CD4-positive, alpha-beta T cell treated with Interleukin-4 for 1 hour (primary cell): Measurements from ENCODE around the gene TECR.
"Not testable (repeated sequence)": the region's sequence is repeated elsewhere in the genome, so short reads cannot be mapped to it uniquely, and the experiment has no call there.

Experiments used
- DNase-seq, 2 donors: peaks; one replicate each; pipeline ENCODE4 v3.0.0-alpha.2; 2020 to 2022

The TECR gene

DNA sequence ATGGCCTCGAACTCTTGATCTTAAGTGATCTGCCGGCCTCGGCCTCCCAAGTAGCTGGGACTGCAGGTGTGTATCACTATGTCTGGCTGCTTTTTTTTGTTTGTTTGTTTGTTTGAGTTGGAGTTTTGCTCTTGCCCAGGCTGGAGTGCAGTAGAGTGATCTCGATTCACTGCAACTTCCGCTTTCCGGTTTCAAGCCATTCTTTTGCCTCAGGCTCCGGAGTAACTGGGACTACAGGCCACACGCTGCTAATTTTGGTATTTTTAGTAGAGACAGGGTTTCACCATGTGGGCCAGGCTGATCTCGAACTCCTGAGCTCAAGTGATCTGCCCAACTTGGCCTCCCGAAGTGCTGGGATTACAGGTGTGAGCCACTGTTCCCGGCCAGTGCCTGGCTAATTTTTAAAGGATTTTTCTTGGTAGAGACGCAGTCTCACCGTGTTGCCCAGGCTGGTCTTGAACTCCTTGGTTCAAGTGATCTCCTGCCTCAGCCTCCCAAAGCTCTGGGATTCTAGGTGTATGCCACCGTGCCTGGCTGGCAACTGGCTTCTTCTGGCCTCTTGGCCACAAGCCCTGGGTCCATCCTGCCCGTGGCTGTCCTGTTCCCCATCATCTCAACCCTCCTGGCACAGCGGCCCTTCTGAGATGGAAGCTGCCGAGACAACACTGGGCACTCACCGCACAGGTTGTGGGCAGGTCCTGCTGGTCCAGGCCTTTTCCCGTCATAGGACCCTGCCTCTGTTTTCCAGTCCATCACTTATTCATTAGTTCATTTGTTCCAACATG lies 11.5 kb downstream of the TECR start:
- no peak for DNase-seq

DNA sequence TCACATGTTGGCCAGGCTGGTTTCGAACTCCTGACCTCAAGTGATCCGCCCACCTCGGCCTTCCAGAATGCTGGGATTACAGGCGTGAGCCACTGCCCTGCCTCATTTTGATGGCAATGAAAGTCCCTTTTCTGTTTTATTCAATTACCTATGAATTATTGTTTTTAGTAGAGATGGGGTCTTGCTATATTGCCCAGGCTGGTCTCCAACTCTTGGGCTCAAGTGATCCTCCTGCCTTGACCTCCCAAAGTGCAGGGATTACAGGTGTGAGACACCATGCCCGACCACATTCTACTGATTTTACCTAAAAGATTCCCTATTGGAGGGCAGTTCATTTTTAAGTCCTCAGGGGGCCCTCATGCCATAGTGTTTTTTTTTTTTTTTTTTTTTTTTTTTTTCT lies 12.6 kb downstream of the TECR start:
- not testable (repeated sequence) for DNase-seq

DNA sequence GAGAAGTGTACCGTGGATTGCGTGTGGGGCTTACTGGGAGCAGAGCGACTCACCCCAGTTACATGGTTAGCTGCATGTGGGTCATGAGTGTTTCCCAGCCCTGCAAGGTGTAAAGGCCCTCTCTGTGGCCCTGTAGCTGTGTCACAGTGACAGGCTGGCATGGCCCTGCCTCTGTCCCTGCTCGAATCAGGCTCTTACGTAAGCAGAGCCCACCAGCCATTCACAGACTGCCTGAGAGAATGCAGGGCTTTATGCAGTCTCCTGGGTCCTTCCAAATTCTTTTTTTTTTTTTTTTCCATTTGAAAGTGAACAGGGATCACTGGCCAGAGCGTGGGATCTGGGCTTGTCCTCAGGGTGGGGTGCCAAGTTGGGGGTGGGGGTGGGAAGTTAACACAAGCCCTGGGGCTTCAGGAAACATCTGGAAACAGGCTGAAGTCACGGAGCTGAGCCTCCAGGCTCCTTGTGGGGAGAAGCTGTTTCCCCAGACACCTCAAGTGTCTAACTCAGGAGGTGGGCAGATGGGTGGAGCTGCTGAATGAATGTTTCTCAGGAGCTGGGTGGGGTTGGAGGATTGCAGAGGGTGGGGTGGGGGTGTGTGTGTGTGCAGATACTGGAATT lies 13.4 kb downstream of the TECR start:
- DNase-seq = no peak

DNA sequence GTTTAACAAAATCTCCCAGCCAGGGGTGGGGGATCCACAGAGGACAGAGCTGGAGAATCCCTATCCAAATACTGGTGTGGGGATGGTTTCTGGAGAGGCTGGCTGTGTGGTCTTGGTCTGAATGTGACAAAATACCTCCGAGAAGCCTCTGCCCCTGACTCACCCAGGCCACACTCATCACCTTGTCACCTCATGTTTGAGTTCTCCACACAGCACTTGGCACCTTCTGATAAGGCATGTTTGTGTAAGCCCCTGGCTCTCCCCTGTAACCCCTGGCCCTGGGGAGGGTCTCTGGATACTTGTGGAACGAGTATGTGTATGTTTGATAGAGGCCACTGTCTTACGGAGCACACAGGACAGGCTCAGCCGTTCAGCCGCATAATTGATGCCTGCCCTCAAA lies 14.7 kb downstream of the TECR start:
- DNase-seq = no peak

DNA sequence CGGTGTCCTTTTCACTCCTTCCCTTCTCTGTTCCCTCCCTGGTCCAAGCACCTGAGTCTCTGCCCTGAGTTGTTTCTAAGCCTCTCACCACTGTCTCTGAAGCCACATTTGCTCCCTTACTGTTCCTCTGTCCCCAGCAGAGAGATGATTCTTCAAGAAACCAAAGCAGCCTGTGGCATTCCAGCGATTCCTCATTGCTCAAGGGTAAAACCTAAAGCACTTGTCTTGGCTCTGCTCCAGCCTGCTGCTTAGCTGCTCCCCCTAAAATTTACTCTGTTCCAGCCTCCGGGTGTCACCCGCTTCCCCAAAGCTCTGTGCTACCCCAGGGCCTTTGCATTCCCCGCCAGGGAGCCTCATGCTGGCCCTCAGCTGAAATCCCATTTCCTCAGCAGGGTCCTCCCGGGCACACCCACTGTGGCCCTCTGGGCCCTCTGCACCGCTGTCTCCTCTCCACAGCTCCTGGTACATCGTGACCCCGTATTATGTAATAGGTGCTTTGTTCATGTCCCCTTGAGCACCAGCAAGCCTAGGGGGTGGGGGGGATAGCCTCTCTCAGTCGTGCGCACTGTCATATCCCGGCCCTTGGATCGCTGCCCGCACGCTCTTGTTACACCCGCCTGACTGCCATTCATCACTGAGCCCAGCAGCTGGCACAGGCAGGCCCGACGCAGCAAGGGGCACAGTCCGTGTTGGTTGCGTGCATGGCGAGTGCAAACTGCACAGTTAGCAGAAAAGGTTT lies 15.8 kb downstream of the TECR start:
- no peak for DNase-seq

DNA sequence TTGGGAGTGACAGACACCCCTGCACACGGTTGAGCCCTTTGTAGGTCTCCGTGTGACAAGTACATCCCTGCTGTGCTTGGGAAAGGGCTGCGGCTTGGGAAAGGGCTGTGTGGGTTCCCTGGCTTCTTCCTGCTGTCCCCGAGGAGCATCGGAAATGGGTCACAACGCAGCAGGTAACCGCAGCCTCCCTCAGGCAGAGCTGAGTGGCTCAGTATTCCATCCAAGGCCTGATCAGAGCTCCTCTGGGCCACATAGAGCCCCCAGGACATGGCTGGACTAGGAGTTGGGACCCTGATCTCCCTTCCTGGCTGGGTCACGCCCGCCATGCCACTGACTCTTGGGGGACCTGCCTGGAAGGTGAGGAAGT lies 16.3 kb downstream of the TECR start:
- no peak for DNase-seq

DNA sequence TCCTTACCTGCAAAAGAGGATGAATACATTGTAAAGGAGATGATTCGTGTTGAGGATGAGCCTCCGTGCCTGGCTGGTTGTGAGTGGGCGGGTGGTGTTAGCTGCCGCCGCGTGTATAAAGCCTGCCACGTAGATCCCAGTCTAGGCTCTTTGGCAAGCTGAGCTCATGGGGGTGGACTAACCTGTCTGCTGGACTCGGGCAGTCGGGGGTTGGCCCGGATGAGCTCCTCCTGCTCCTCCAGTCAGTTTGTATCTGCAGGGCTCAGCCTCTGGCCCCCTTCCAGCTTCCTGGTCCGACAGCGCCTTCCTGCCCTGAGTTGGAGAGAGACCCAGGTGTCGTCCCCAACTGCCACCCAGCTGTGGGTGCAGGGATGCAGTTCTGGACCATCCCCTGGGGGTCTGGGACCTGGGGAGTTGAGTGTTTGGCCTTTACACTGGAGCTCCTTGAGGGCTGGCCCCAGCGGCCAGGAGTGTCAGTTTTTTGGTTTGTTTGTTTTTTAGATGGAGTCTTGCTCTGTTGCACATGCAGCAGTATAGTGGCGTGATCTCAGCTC lies 20.9 kb downstream of the TECR start:
- no peak for DNase-seq

DNA sequence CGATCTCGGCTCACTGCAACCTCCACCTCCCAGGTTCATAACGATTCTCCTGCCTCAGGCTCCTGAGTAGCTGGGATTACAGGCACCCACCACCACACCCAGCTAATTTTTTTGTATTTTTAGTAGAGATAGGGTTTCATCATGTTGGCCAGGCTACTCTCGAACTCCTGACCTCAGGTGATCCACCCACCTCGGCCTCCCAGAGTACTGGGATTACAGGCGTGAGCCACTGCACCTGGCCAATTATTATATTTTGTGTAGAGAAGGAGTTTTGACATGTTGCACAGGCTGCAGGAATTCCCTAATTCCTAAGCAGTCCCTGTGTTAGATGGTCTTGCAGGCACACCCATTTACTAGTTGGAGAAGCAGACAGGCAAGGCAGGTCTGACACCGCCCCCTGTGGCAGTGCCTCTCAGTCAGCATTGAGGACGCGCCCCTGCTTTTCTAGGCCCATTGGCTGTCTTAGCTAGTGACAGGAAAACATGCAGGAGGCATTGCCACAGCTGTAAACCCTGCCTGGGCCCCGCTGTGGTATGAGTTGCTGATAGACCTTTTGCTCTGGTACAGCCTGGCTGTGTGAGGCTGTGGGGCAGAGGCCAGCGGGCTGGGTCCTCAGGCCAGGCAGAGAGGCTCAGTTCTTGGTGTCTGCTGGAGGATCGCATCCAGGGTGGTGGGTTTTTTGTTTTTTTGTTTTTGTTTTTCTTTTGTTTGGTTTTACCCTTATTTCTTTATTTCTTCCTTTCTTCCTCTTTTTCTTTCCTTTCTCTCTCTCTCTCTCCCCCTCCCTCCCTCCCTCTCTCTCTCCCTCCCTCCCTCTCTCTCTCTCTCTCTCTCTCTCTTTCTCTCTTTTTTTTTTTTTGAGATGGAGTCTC lies 22.0 kb downstream of the TECR start:
- DNase-seq = peak; percentile 83 to 85

DNA sequence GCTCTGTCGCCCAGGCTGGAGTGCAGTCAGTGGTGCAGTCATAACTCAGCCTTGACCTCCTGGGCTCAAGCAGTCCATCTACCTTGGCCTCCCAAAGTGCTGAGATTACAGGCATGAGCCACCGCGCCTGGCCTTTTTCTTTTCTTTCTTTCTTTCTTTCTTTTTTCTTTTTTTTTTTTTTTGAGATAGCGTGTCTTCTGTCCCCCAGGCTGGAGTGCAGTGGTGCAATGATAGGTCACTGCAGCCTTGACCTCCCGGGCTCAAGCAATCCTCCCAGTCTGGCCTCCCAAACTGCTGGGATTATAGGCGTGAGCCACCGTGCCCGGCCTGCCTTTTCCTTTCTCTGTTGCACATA lies 22.6 kb downstream of the TECR start:
- DNase-seq = not testable (repeated sequence)

DNA sequence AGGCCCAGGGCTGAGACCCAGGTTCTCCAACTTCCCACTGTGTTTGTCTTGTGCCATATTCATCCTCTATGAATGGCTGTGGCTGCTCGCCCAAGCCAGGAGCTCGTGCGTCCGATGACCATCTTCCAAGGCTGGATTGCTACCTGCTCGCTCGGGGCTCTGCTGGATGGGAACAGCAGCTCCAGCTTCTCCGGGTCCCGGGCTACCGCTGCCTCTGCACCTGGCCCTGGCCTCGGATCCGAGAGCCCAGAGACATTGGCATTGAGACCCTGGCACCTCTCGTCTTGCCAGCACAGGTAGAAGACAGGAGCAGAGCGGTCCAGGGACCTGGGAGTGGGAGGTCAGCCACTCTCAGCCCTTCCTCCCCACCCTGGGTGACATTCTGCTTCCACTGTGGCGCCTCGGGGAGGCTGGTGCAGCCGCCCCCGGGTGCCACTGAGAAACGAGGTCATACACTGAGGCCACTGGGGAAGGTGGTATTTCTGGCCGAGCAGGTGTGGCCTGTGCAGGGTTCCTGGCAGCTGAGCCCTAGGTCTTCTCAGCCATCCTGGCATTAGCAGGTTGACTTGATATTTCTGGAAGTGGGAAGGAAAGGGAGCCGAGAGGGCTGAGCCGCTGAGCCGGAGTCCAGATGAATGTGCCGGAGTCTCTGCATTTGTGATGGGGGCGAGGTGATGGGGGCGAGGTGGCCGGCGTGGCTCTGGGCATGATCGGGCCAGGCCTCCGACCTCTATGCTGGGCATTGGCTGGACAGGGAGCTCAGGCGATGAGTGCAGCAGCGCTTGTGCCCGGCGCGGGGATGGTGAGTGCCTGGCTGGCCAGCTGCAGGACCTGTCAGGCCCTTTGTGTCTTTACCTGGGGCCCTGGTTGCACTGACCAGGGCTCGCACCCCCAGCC lies 23.9 kb downstream of the TECR start:
- DNase-seq = no peak

DNA sequence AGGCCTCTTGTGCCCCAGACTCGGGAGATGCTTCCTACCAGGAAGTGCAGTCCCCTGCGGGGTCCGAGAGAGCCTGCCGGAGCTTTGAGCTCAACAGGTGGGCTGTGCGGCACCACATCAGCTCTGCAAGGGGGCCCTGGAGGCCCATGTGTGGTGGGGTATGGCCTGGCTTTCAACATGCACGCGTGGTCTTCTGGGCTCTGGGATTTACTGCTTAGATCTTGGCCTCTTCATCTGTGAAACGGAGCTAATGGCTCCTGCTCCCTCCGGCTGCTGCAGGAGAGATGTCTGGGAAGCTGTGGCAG lies 24.5 kb downstream of the TECR start:
- DNase-seq = no peak

DNA sequence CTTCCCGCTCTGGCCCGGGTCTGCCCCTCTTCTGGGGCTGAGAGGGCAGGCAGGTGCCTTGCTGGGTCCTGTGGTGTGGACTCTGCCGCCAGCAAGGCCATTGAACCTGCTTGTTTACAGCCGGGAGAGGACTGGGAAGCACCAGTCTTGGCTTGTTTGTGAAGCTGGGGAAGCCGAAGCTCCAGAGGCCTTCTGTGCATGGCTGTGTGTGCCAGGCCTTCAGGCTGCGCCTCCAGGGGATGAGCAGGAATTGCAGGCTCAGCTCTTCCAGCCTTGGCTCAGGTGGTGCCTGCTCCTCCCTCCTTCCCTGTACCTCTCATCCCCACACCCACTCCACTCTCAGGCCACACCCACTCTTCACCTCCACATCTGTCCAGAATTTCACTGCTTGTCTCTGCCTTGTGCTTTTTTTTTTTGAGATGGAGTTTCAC lies 25.0 kb downstream of the TECR start:
- no peak for DNase-seq

DNA sequence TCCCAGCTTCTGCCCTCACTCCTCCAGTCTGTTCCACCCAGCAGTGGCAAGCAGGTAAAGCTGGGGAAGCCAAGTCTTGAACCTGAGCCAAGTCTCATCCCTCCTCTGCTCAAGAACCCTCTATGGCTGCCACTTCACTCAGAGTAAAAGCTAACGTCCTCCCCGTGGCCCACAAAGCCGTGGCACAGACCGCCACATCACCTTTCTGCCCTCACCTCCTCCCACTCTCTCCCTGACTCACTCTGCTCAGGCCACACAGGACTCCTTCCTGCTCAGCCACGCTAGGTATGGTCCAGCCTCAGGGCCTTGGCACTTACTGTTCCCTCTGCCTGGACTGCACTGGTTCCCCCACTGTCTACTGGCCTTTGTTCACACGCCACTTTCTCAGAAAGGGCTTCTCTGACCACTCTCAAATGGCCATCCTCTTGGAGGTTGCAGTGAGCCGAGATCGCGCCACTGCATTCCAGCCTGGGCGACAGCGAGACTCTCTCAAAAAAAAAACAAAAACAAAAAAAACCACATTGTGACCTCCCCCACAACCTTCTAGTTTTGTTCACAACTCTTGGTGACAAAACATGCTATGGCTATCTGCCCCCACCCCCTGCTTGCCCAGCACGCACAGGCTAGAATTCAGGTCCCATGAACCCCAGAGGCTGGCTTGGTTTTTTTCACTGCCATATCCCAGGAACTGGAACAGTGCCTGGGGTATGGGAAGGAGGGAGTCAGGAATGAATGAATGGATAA lies 26.7 kb downstream of the TECR start:
- DNase-seq = no peak

DNA sequence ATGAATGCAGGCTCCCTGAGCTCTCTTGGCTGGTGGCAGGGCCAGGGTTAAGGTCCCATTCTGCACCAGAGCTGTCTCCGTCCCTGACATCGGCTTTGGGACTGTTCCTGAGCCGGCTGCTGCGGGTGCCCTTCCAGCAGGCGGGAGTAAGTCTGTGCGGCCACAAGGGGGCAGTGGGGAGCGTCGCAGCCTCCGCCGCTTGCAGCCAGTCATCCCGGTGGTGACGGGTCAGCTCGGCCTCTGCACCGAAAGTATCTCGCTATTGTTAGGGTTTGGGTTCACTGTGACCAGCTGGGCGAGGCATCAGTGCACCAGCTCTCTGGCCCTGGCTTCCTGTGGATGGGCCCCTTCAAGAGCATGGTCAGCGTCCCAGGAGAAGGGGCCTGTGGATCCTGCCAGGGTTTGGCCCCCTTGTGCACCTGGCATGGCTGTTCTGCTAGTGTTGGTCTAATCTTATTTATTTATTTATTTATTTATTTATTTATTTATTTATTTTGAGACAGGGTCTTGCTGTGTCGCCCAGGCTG lies 27.3 kb downstream of the TECR start:
- DNase-seq = peak; percentile 71 to 76

DNA sequence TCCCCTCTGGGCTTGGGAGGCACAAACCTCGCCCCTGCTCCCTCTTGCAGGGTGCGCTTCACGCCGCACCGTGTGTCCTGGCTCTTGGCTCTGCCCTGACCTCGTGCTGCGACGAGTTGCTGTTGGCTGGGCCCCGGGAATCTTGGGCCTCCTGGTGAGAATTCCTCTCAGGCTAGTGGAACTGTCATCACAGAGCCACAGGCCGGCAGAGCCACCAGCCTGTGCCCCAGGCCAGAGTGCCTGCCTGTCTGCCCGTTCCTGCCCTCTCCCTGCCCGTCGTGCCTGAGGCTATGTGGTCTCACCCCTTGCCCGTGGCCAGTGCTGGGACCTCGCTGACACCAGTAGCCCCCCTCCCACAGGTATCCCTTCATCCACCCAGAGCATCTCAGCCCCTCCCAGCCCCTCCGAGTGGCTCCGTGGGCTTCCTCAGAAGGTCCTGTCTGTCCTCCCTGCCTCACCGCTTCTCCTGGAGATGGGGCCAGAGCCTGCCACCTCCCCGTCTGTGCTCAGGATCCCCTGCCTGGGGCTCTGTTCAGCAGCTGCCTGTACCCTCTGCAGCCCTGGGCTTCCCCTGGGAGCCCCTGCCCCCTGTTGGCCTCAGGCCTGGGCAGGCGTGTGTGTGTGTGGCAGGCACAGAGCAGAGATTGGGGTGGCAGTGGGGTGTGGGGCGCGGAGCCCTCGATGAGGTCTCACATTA lies 29.1 kb downstream of the TECR start:
- no peak for DNase-seq

DNA sequence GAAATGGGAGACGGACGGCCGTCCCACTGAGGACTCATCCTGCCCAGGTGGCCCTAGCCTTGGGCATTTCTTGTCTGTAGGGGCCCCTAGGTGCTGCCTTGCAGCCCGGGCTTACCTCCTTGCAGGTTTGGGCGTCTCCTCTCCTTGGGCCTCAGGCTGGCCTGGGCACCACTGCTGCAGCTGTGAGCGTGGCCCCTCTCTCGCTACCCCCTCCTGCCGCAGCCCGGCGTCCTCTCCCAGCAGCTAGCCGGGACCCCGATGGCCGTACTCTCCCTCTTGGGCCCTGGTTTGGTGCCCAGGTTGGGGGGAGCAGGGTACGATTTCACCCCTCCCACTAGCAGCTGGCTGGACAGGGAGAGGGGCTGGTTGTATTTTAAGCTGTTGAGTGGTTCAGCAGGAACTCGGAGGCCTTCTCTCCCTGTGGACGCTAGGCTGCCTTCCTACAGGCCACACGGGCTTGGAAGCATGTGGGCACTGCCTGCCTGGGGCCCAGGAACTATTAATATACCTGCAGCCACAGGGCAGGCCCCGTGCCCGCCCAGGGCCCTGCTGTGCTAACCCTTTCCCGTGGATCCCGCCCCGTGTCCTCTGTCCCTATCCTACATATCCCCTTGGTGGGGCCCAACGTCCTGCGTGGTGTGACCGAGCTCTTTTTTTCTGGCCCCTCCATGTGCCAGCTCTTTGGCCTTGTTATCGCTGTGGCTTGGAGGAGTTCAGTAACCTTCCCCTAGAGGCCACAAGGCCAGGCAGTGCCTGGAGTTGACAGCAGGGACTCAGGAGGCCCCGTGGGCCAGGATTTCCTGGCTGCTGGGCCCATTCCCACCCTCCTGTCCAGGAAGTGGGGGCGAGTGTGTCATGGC lies 30.8 kb downstream of the TECR start:
- no peak for DNase-seq

DNA sequence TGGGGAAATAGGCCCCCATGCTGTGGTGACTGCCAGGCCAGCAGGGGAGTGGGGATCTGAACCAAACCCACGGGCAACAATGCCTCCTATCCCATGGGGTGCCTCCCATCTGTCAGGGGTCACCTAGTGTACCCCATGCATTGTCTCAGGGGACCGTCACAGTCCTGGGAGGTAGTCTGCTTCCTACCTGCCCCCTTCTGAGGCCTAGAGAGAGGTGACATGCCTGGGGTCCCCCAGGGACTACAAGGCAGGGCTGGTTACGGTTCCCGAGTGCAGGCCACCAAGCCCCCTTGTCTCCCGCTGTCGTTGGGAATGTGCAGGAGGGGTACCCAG lies 31.3 kb downstream of the TECR start:
- DNase-seq = no peak

DNA sequence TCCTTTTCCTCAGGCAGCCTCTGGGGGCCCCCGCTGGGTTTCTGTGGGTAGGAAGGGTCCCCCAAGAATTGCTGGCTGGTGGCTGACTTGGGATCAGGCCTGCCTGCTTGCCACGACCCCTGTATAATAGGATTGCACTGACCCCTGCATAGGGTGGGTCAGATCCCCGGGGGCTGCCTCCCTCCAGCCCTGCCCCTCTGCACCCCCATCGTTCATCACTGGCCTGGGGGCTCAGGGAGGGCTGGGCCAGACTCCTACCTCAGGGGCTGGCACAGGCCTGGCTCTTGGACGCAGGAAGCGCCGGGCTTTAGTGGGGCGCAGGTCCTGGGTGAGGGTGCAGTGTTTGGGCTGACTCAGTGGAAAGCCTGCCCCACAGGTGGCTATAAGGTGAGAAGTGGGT lies 31.9 kb downstream of the TECR start:
- DNase-seq = no peak

DNA sequence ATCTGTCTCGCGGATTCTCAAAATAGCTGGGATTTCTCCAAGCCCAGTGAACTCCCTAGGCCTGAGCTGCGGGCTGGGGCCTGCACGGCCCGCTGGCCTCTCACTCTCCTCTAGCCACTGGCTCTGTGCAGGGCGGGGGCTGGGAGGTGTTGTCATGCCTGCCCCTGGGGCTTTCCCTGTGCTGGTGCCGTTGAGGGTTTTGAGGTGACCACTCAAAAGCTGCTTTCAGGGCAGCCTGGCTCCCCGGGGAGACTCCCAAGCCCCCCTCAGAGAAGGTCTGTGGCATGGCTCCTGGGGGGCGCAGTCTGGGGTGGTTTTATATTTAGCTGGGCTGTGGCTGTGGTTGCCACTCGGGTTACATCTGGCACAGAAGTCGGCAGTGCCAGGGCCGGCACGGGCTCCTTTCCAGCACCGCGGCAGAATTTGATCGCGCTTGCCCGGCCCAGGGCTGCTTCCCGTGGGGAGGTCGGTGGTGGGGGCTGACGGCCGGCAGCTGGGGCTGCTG lies 32.5 kb downstream of the TECR start:
- DNase-seq = peak; percentile 43 to 51
